Measurements from ENCODE around the gene SAMD8.
"Not testable (repeated sequence)": the region's sequence is repeated elsewhere in the genome, so short reads cannot be mapped to it uniquely, and the experiment has no call there.

SAMD8 gene

GRCh38 chr10:75205908-75206307 is 94.5 kb downstream of the SAMD8 start:
- Histone ChIP-seq H3F3A (ENCODE audit: insufficient read depth) (no peaks in the 10 kb centered on the region), H3K9me3 (ENCODE audit: insufficient read depth, low read length) (no peaks in the 10 kb centered on the region), H3K4me2 (ENCODE audit: low read depth, low read length, poor library complexity, severe bottlenecking) (no peak overlapping the region), H3K9ac (ENCODE audit: low read length) (no peak overlapping the region), H3K27ac (ENCODE audit: low read depth, low read length) (no peak overlapping the region), H3K36me3 (ENCODE audit: low read length) (no peaks in the 10 kb centered on the region), H3K4me3 (ENCODE audit: insufficient read depth, low read length, poor library complexity, severe bottlenecking) (no peak overlapping the region), H2AFZ (ENCODE audit: low read depth, low read length, severe bottlenecking) (no peak overlapping the region), H3K79me2 (ENCODE audit: insufficient read depth, low read length) (peaks cover 3% of the 10 kb centered on the region), H4K20me1 (ENCODE audit: low read depth, low read length) (no peaks in the 10 kb centered on the region), H3K9me2 (replicated peaks; ENCODE audit: insufficient read depth, low read length) (no peaks in the 10 kb centered on the region), H3K27me3 (ENCODE audit: low read length) (no peaks in the 10 kb centered on the region)
- TF ChIP-seq CTCF (IDR thresholded peaks at IDR 0.05; ENCODE audit: insufficient read depth, low read length, poor library complexity, severe bottlenecking) = no peak

- not testable (repeated sequence) for H3K9ac ChIP-seq (ENCODE audit: low read length)
Measured at GRCh38 chr10:75206638-75207037, 95.2 kb downstream of the SAMD8 start.

GRCh38 chr10:75207079-75207856 is 95.8 kb downstream of the SAMD8 start:
- peaks cover under 1% of the 10 kb centered on the region; the same call in 1 of the 2 replicates for H3K36me3 ChIP-seq (ENCODE audit: low read length)
- H3K9me2 ChIP-seq (replicated peaks; ENCODE audit: insufficient read depth, low read length) = no peaks in the 10 kb centered on the region
- H2AFZ ChIP-seq (ENCODE audit: low read depth, low read length, severe bottlenecking) = no peak overlapping the region
- H3K4me3 ChIP-seq (ENCODE audit: insufficient read depth, low read length, poor library complexity, severe bottlenecking) = no peak overlapping the region
- no peaks in the 10 kb centered on the region for H3K9me3 ChIP-seq (ENCODE audit: insufficient read depth, low read length)
- H3K27ac ChIP-seq (ENCODE audit: low read depth, low read length) = no peak overlapping the region
- no peak overlapping the region for H3K9ac ChIP-seq (ENCODE audit: low read length)
- TF ChIP-seq CTCF (IDR thresholded peaks at IDR 0.05; ENCODE audit: insufficient read depth, low read length, poor library complexity, severe bottlenecking) (no peak), EZH2phosphoT487 (conservative IDR thresholded peaks at IDR 0.05; ENCODE audit: low read length) (no peak)
- H3K79me2 ChIP-seq (ENCODE audit: insufficient read depth, low read length) = peaks cover 17% of the 10 kb centered on the region
- no peaks in the 10 kb centered on the region for H3K27me3 ChIP-seq (ENCODE audit: low read length)
- H3F3A ChIP-seq (ENCODE audit: insufficient read depth) = no peaks in the 10 kb centered on the region
- no peaks in the 10 kb centered on the region; the same call in 1 of the 2 replicates for H4K20me1 ChIP-seq (ENCODE audit: low read depth, low read length)
- H3K4me2 ChIP-seq (ENCODE audit: low read depth, low read length, poor library complexity, severe bottlenecking) = no peak overlapping the region

More at GRCh38 chr10:75206638-75207037, 95.2 kb downstream of the SAMD8 start:
- H3K4me2 ChIP-seq (ENCODE audit: low read depth, low read length, poor library complexity, severe bottlenecking); H2AFZ ChIP-seq (ENCODE audit: low read depth, low read length, severe bottlenecking); H4K20me1 ChIP-seq (ENCODE audit: low read depth, low read length); H3K9me3 ChIP-seq (ENCODE audit: insufficient read depth, low read length); H3K27me3 ChIP-seq (ENCODE audit: low read length); H3K9me2 ChIP-seq (replicated peaks; ENCODE audit: insufficient read depth, low read length); H3K4me3 ChIP-seq (ENCODE audit: insufficient read depth, low read length, poor library complexity, severe bottlenecking); H3F3A ChIP-seq (ENCODE audit: insufficient read depth); H3K27ac ChIP-seq (ENCODE audit: low read depth, low read length); H3K36me3 ChIP-seq (ENCODE audit: low read length): not testable (repeated sequence)
- H3K79me2 ChIP-seq (ENCODE audit: insufficient read depth, low read length) = peaks cover 11% of the 10 kb centered on the region

GRCh38 chr10:75207857-75208144 is 96.3 kb downstream of the SAMD8 start:
- Histone ChIP-seq H3K4me2 (ENCODE audit: low read depth, low read length, poor library complexity, severe bottlenecking) (no peak overlapping the region), H3K27me3 (ENCODE audit: low read length) (no peaks in the 10 kb centered on the region), H3K36me3 (ENCODE audit: low read length) (peaks cover 6% of the 10 kb centered on the region), H2AFZ (ENCODE audit: low read depth, low read length, severe bottlenecking) (no peak overlapping the region), H3K4me3 (ENCODE audit: insufficient read depth, low read length, poor library complexity, severe bottlenecking) (no peak overlapping the region), H3K9ac (ENCODE audit: low read length) (no peak overlapping the region), H3K9me3 (ENCODE audit: insufficient read depth, low read length) (no peaks in the 10 kb centered on the region), H3K9me2 (replicated peaks; ENCODE audit: insufficient read depth, low read length) (no peaks in the 10 kb centered on the region), H3K79me2 (ENCODE audit: insufficient read depth, low read length) (peaks cover 22% of the 10 kb centered on the region), H3F3A (ENCODE audit: insufficient read depth) (no peaks in the 10 kb centered on the region), H4K20me1 (ENCODE audit: low read depth, low read length) (no peaks in the 10 kb centered on the region; the same call in 1 of the 2 replicates), H3K27ac (ENCODE audit: low read depth, low read length) (no peak overlapping the region)
- TF ChIP-seq EZH2phosphoT487 (conservative IDR thresholded peaks at IDR 0.05; ENCODE audit: low read length) = no peak
- no peak for TF ChIP-seq CTCF (IDR thresholded peaks at IDR 0.05; ENCODE audit: insufficient read depth, low read length, poor library complexity, severe bottlenecking)
